NB4 (cell line): Measurements from ENCODE around the gene DPEP3.

Source experiments
- MYC ChIP-seq: IDR thresholded peaks from 2 replicates; pipeline ENCODE4 v1.6.1; 2011; ENCODE audit warnings: low read depth, low read length
- POLR2A ChIP-seq: IDR thresholded peaks from 2 replicates; pipeline ENCODE4 v1.6.1; 2011; ENCODE audit warnings: mild to moderate bottlenecking; ENCODE audit not compliant: insufficient read length; ENCODE audit errors: extremely low read depth
- TF ChIP-seq, protein P1 (sequence below): IDR thresholded peaks from one replicate; pipeline ENCODE4 v1.5.1; 2012; ENCODE audit warnings: low read depth, low read length
- TF ChIP-seq, protein P2 (sequence below): IDR thresholded peaks from 2 replicates; pipeline ENCODE4 v1.6.1; 2011; ENCODE audit warnings: low read depth, low read length

DNA sequence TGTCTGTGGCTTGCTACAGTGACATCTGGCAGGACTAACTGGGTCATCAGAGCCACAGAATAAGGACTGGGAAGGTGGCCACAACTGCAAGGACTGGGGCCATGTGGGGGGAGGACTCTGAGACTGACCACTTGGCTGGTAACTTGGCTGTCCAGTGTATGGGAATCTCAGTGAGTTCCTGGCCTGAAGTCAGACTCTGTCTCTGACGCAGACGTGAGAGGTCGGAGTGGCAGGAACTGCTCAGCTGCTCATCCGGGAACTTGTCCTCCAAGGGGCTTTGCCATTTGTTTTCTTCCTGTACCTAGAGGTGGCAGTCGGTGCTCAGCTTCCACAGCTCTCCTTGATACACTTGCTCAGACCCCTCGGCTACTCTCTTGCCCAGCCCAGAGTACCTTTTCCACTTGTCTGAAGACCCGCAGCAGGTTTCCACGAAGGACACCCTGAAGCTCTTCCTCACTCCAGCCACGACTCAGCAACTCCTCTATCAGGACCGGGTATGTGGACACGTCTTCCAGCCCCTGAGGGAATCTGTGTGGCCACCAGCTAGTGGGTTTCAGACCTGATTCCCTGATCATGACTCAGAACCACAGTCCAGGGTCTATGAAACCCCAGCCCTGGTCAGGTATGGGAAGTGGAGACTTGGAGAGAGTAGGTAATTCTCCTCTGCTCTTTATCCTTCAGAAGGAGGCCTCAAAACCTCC lies 7.3 kb upstream of the DPEP3 start:
- TF ChIP-seq, protein P1, sequence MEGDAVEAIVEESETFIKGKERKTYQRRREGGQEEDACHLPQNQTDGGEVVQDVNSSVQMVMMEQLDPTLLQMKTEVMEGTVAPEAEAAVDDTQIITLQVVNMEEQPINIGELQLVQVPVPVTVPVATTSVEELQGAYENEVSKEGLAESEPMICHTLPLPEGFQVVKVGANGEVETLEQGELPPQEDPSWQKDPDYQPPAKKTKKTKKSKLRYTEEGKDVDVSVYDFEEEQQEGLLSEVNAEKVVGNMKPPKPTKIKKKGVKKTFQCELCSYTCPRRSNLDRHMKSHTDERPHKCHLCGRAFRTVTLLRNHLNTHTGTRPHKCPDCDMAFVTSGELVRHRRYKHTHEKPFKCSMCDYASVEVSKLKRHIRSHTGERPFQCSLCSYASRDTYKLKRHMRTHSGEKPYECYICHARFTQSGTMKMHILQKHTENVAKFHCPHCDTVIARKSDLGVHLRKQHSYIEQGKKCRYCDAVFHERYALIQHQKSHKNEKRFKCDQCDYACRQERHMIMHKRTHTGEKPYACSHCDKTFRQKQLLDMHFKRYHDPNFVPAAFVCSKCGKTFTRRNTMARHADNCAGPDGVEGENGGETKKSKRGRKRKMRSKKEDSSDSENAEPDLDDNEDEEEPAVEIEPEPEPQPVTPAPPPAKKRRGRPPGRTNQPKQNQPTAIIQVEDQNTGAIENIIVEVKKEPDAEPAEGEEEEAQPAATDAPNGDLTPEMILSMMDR: no peak
- no peak for TF ChIP-seq POLR2A
- TF ChIP-seq, protein P2, sequence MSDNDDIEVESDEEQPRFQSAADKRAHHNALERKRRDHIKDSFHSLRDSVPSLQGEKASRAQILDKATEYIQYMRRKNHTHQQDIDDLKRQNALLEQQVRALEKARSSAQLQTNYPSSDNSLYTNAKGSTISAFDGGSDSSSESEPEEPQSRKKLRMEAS: no peak
- no peak for TF ChIP-seq MYC
